K562 (cell line): Measurements from ENCODE around the gene LIMS1. TPM values are rescaled to one million over a fixed set of nuclear protein-coding genes. Genes with fewer than 3 reads are reported as not detected.
A peak's percentile ranks its signal among the peaks of the same experiment; 100 is the strongest.

ENCODE experiments used
- ATAC-seq: fragments of 200-7000 bp; cut with Tn5 transposase; 3 replicates; pipeline ENCODE4 v1.9.1; 2020; ENCODE audit warnings: moderate library complexity
- BruUV-seq: library from RNA; stranded (reverse); fragments of 400-500 nt; replicated peaks from 2 replicates; lab custom pipeline; 2021; lab: Mats Ljungman, UMichigan
- CTCF ChIA-PET: fragments of 300-600 bp; formaldehyde crosslinking; extraction: SDS; loops from one replicate; lab custom pipeline; 2021; ENCODE audit warnings: low intra/inter-chr PET ratio; lab: Yijun Ruan, JAX
- POLR2A ChIA-PET: fragments of 300-600, 350-650 bp; sonication (Branson Sonifier 250); formaldehyde crosslinking; extraction: SDS; loops from one replicate; lab custom pipeline; 2021; ENCODE audit warnings: antibody characterized with exemption, inconsistent platforms; lab: Yijun Ruan, JAX
- DNase-seq, 4 experiments: peaks; one replicate each; pipeline versions ENCODE4 v3.0.0 to v3.0.0-alpha.2; 2011 to 2018; ENCODE audit warnings: low spot score in 3 of 4, mixed read lengths in 3 of 4; ENCODE audit errors: extremely low read depth in 1 of 4
- FAIRE-seq: peaks from 2 replicates; lab custom pipeline; 2011; peaks lifted over from hg19 to GRCh38; lab: Jason Lieb, UNC
- H2AFZ ChIP-seq: 2 replicates; pipeline ENCODE4 v1.6.0; 2011; ENCODE audit warnings: low read depth, low read length, control low read depth, inconsistent platforms
- H3K27ac ChIP-seq: fragments of 200-600 bp; 3 replicates; pipeline ENCODE4 v1.8.0; 2011; ENCODE audit warnings: low read depth, mild to moderate bottlenecking, control low read depth, inconsistent platforms, low read length, moderate library complexity, mixed read lengths; ENCODE audit errors: extremely low read depth
- H3K27me3 ChIP-seq, 2 experiments: fragments of 300-600 bp in 1 of 2; 2 replicates in 1 of 2; 3 replicates in 1 of 2; pipeline versions ENCODE4 v1.6.0 to v1.8.0; 2011; ENCODE audit warnings: inconsistent platforms in 2 of 2, low read length in 2 of 2, mild to moderate bottlenecking in 1 of 2, mixed read lengths in 1 of 2, moderate library complexity in 1 of 2; ENCODE audit not compliant: control insufficient read depth in 2 of 2, insufficient read depth in 2 of 2
- H3K36me3 ChIP-seq: fragments of 300-600 bp; 3 replicates; pipeline ENCODE4 v1.8.0; 2011; ENCODE audit warnings: mild to moderate bottlenecking, low read length, inconsistent platforms; ENCODE audit not compliant: control insufficient read depth, insufficient read depth
- H3K4me1 ChIP-seq, 2 experiments: fragments of 200-600 bp in 1 of 2; replicated peaks in 1 of 2; 2 replicates in 1 of 2; 3 replicates in 1 of 2; pipeline versions ENCODE4 v1.5.1 to v1.8.0; 2011; ENCODE audit warnings: inconsistent platforms in 2 of 2, low read length in 2 of 2, mild to moderate bottlenecking in 1 of 2, mixed read lengths in 1 of 2, moderate library complexity in 1 of 2; ENCODE audit not compliant: control insufficient read depth in 2 of 2, insufficient read depth in 2 of 2
- H3K4me2 ChIP-seq: 2 replicates; pipeline ENCODE4 v1.6.1; 2011; ENCODE audit warnings: low read length, control low read depth, inconsistent platforms, mixed read lengths; ENCODE audit not compliant: insufficient read depth
- H3K4me3 ChIP-seq: fragments of 200-600 bp; sonication (generic), shearing (Covaris generic); 2 replicates; pipeline ENCODE4 v1.5.1; 2016; ENCODE audit warnings: control low read depth, inconsistent platforms
- H3K79me2 ChIP-seq: fragments of 200-600 bp; 3 replicates; pipeline ENCODE4 v1.8.0; 2011; ENCODE audit warnings: low read length, inconsistent platforms; ENCODE audit not compliant: control insufficient read depth, insufficient read depth
- H3K9ac ChIP-seq, 2 experiments: 2 replicates each; pipeline versions ENCODE4 v1.6.0 to v1.6.1; 2011; ENCODE audit warnings: low read depth in 2 of 2, low read length in 2 of 2, control low read depth in 1 of 2, inconsistent platforms in 1 of 2, mild to moderate bottlenecking in 1 of 2, mixed read lengths in 1 of 2; ENCODE audit not compliant: insufficient read depth in 1 of 2
- H3K9me1 ChIP-seq: one replicate; pipeline ENCODE4 v1.6.0; 2011; ENCODE audit warnings: inconsistent platforms, mild to moderate bottlenecking, low read length, moderate library complexity; ENCODE audit not compliant: control insufficient read depth, insufficient read depth
- H3K9me3 ChIP-seq: replicated peaks from 2 replicates; pipeline ENCODE4 v1.5.1; 2011; ENCODE audit warnings: low read depth, low read length, inconsistent platforms; ENCODE audit not compliant: control insufficient read depth, insufficient read depth
- H4K20me1 ChIP-seq: replicated peaks from 2 replicates; pipeline ENCODE4 v1.6.1; 2011; ENCODE audit warnings: low read length, inconsistent platforms, mixed read lengths; ENCODE audit not compliant: control insufficient read depth, insufficient read depth
- FOXA1 ChIP-seq: fragments of 450-650 bp; IDR thresholded peaks from 2 replicates; pipeline ENCODE4 v1.6.1; 2016; ENCODE audit warnings: mild to moderate bottlenecking, borderline replicate concordance
- GATA2 ChIP-seq: sonication (generic); formaldehyde crosslinking; IDR thresholded peaks from 2 replicates; pipeline ENCODE4 v1.4.0; 2020; ENCODE audit warnings: mild to moderate bottlenecking, missing genetic modification reagents
- HMG20A ChIP-seq: fragments of 450-650 bp; formaldehyde crosslinking; conservative IDR thresholded peaks from 2 replicates; pipeline ENCODE4 v1.4.0; 2020; ENCODE audit warnings: mild to moderate bottlenecking, mixed read lengths
- ZBTB1 ChIP-seq: sonication (generic); formaldehyde crosslinking; IDR thresholded peaks from 2 replicates; pipeline ENCODE4 v1.8.1; 2023; ENCODE audit warnings: missing genetic modification reagents, low read depth, mild to moderate bottlenecking, borderline replicate concordance
- ZNF695 ChIP-seq: fragments of 450-650 bp; formaldehyde crosslinking; IDR thresholded peaks from 2 replicates; pipeline ENCODE4 v1.4.0; 2020; ENCODE audit warnings: mild to moderate bottlenecking, moderate library complexity
- WGBS: fragments of 100-300 bp; shearing (Covaris generic); methylation state at CpG from one replicate; pipeline ENCODE4 v1.1.6; 2016; ENCODE audit warnings: low coverage, mixed read lengths; ENCODE audit not compliant: insufficient coverage; ENCODE audit errors: missing lambda C conversion rate; 5-methylcytosine and 5-hydroxymethylcytosine counted together
- in situ Hi-C: fragments of 300-500 bp; cut with MboI; formaldehyde crosslinking; loops from 4 replicates; pipeline ENCODE4 v1.15.0; 2018; ENCODE audit warnings: inconsistent platforms, mixed read lengths
- intact Hi-C: fragments of 100-400 bp; cut with micrococcal nuclease; formaldehyde crosslinking; loops from 2 replicates; pipeline ENCODE4 v1.14.2; 2022
- polyA plus RNA-seq, 8 experiments: library from polyadenylated mRNA; depleted of rRNA in 4 of 8; stranded (reverse) in 5 of 8; unstranded in 3 of 8; fragments of >200 nt; fragmentation: Nextera tagmentation in 2 of 8; fragmentation: Illumina TruSeq in 1 of 8; extraction: Ambion mirVana in 2 of 8; extraction: Trizol in 1 of 8; gene quantifications; 2 replicates each; pipeline versions ENCODE4 v1.2.1 to v1.2.3, GENCODE V29; 2011 to 2014; ENCODE audit warnings: inconsistent platforms in 1 of 8, missing spikeins in 1 of 8
- total RNA-seq, 7 experiments: library from RNA; depleted of rRNA in 6 of 7; stranded (reverse); fragments of >200 nt in 6 of 7; fragmentation: Illumina TruSeq in 2 of 7; extraction: Trizol in 2 of 7; gene quantifications; 2 replicates each; pipeline versions ENCODE4 v1.2.1 to v1.2.3, GENCODE V29; 2011 to 2021; ENCODE audit warnings: low replicate concordance in 1 of 7
- TF ChIP-seq, protein P1 (sequence below): fragments of 250-450 bp; sonication (Bioruptor Pico); IDR thresholded peaks from 2 replicates; pipeline ENCODE4 v1.4.0; 2020
- TF ChIP-seq, protein P2 (sequence below): sonication (generic); IDR thresholded peaks from 2 replicates; pipeline ENCODE4 v1.6.1; 2016

The LIMS1 gene
- total and polyA plus RNA-seq, 9 of the 15 experiments (the other 6 are each of a cell fraction or from before 2014, with no cell fraction given): 52.8 to 134 (median 81.0) TPM

DNA sequence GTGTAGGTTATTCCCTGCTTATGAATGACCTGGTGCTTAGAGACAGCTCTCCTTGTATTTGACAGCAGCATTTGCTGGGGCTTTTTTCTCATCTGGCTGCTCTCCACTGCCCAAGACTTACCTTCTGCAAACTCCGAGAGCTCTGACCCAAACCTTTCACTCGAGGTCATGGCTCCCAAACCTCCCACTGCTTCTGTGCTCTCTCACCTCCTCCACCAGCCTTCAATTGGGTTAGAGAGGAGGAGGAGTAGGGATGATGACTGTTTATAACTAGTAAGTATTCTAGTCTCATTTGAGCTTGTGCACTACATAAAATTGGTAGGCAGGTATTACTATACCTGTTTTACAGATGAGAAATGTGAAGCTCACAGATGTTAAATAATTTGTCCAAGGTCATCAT lies 40.1 kb downstream of the LIMS1 start:
- DNase-seq: no peak
- peaks cover 2% of the 10 kb centered on the region for H3K9me1 ChIP-seq
- H3K9ac ChIP-seq: no peak overlapping the region
- in situ Hi-C loops: no loop called here
- H4K20me1 ChIP-seq: no peaks in the 10 kb centered on the region; the same call in 1 of the 2 replicates
- 42% methylated on average over 2 of the region's 2 CpGs for WGBS
- no peak overlapping the region for H3K27ac ChIP-seq
- no peak for FAIRE-seq
- H3K4me1 ChIP-seq: peaks cover 5 to 11% of the 10 kb centered on the region in 2 experiments; a peak in 3 of 5 replicates
- BruUV-seq: no TSS peak
- TF ChIP-seq, protein P1, sequence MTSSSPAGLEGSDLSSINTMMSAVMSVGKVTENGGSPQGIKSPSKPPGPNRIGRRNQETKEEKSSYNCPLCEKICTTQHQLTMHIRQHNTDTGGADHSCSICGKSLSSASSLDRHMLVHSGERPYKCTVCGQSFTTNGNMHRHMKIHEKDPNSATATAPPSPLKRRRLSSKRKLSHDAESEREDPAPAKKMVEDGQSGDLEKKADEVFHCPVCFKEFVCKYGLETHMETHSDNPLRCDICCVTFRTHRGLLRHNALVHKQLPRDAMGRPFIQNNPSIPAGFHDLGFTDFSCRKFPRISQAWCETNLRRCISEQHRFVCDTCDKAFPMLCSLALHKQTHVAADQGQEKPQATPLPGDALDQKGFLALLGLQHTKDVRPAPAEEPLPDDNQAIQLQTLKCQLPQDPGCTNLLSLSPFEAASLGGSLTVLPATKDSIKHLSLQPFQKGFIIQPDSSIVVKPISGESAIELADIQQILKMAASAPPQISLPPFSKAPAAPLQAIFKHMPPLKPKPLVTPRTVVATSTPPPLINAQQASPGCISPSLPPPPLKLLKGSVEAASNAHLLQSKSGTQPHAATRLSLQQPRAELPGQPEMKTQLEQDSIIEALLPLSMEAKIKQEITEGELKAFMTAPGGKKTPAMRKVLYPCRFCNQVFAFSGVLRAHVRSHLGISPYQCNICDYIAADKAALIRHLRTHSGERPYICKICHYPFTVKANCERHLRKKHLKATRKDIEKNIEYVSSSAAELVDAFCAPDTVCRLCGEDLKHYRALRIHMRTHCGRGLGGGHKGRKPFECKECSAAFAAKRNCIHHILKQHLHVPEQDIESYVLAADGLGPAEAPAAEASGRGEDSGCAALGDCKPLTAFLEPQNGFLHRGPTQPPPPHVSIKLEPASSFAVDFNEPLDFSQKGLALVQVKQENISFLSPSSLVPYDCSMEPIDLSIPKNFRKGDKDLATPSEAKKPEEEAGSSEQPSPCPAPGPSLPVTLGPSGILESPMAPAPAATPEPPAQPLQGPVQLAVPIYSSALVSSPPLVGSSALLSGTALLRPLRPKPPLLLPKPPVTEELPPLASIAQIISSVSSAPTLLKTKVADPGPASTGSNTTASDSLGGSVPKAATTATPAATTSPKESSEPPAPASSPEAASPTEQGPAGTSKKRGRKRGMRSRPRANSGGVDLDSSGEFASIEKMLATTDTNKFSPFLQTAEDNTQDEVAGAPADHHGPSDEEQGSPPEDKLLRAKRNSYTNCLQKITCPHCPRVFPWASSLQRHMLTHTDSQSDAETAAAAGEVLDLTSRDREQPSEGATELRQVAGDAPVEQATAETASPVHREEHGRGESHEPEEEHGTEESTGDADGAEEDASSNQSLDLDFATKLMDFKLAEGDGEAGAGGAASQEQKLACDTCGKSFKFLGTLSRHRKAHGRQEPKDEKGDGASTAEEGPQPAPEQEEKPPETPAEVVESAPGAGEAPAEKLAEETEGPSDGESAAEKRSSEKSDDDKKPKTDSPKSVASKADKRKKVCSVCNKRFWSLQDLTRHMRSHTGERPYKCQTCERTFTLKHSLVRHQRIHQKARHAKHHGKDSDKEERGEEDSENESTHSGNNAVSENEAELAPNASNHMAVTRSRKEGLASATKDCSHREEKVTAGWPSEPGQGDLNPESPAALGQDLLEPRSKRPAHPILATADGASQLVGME (CRISPR knock-in tag): no peak
- TF ChIP-seq HMG20A: no peak
- TF ChIP-seq, protein P2, sequence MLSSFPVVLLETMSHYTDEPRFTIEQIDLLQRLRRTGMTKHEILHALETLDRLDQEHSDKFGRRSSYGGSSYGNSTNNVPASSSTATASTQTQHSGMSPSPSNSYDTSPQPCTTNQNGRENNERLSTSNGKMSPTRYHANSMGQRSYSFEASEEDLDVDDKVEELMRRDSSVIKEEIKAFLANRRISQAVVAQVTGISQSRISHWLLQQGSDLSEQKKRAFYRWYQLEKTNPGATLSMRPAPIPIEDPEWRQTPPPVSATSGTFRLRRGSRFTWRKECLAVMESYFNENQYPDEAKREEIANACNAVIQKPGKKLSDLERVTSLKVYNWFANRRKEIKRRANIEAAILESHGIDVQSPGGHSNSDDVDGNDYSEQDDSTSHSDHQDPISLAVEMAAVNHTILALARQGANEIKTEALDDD: 0 out of 2 replicates have a peak, but pooled peaks have one; percentile 38
- no peak for TF ChIP-seq ZBTB1 (CRISPR knock-in tag)
- TF ChIP-seq FOXA1: no peak
- TF ChIP-seq GATA2 (CRISPR knock-in tag): no peak
- TF ChIP-seq ZNF695: no peak
- no peaks in the 10 kb centered on the region for H3K9me3 ChIP-seq
- no peak; the same call in 2 of the 3 replicates for ATAC-seq
- no peaks in the 10 kb centered on the region; the same call in 2 of the 3 replicates for H3K36me3 ChIP-seq
- H3K4me3 ChIP-seq: no peak overlapping the region
- CTCF ChIA-PET: no interaction called here
- H3K79me2 ChIP-seq: peaks cover 73% of the 10 kb centered on the region
- no peak overlapping the region for H3K4me2 ChIP-seq
- no peak overlapping the region for H2AFZ ChIP-seq
- POLR2A ChIA-PET: interaction anchor here (0.9 to 1.6 kb wide), 3 partner anchors 9 to 39 kb away, joined by 3 to 7 read pairs (median 5); no protein-coding TSS in a partner anchor
- H3K27me3 ChIP-seq: no peaks in the 10 kb centered on the region
- intact Hi-C loops: no loop called here
